Mesothelial cell of epicardium (in vitro differentiated cells): ENCODE results near the gene CAMTA1. TPM values are rescaled to one million over a fixed set of nuclear protein-coding genes. Genes with fewer than 3 reads are reported as not detected.

Experiments
- DNase-seq, 2 experiments: peaks; one replicate each; pipeline ENCODE4 v3.0.0; 2021; ENCODE audit warnings: low spot score in 2 of 2; ENCODE audit not compliant: unreplicated experiment in 2 of 2
- H3K27ac Mint-ChIP-seq: 2 replicates; pipeline ENCODE4 v1.8.0; 2021; ENCODE audit warnings: mixed read lengths
- H3K27me3 Mint-ChIP-seq: 2 replicates; pipeline ENCODE4 v1.8.0; 2021; ENCODE audit warnings: low read depth, mixed read lengths
- H3K36me3 Mint-ChIP-seq: 2 replicates; pipeline ENCODE4 v1.8.0; 2021; ENCODE audit warnings: mixed read lengths
- H3K4me1 Mint-ChIP-seq: 2 replicates; pipeline ENCODE4 v1.8.0; 2021; ENCODE audit warnings: mixed read lengths
- H3K4me3 Mint-ChIP-seq: 2 replicates; pipeline ENCODE4 v1.8.0; 2021; ENCODE audit warnings: mild to moderate bottlenecking, moderate library complexity, mixed read lengths
- H3K9me3 Mint-ChIP-seq: 2 replicates; pipeline ENCODE4 v1.8.0; 2021; ENCODE audit warnings: mixed read lengths
- total RNA-seq: library from RNA; stranded (reverse); gene quantifications from 3 replicates; pipeline ENCODE4 v1.2.1, GENCODE V29; 2021
- TF ChIP-seq, protein P1 (sequence below): fragments of 200-600 bp; sonication (generic); IDR thresholded peaks from one replicate; pipeline ENCODE4 v1.5.0; 2021; ENCODE audit warnings: antibody characterized with exemption; ENCODE audit not compliant: unreplicated experiment

CAMTA1 gene
- total RNA-seq, 1 donor from 2014 or later = 70.4 TPM

DNA sequence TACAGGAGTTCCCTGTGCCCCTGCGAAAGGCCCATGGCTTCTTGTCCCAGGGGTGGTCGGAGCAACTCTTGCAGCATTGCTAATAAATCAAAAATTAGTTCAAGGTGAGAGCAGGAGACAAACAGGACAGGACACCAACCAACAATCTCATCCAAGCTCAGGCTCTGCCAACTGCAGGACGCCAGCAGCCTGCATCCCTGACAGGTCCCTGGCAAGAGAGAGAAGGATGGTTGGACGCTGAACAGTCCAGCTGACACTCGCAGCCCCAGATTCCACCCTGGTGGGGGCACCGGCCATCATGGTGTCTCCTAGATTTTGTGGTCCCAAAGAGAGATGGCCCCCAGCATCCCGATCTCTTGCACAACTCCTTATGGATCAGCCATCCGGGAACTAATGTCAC, 843.8 kb downstream of the CAMTA1 start:
- Mint-ChIP-seq H3K9me3 (no peaks in the 10 kb centered on the region), H3K27ac (no peak overlapping the region), H3K27me3 (peaks cover 62% of the 10 kb centered on the region), H3K4me1 (peaks cover 6% of the 10 kb centered on the region), H3K4me3 (no peak overlapping the region), H3K36me3 (no peaks in the 10 kb centered on the region)
- TF ChIP-seq, protein P1, sequence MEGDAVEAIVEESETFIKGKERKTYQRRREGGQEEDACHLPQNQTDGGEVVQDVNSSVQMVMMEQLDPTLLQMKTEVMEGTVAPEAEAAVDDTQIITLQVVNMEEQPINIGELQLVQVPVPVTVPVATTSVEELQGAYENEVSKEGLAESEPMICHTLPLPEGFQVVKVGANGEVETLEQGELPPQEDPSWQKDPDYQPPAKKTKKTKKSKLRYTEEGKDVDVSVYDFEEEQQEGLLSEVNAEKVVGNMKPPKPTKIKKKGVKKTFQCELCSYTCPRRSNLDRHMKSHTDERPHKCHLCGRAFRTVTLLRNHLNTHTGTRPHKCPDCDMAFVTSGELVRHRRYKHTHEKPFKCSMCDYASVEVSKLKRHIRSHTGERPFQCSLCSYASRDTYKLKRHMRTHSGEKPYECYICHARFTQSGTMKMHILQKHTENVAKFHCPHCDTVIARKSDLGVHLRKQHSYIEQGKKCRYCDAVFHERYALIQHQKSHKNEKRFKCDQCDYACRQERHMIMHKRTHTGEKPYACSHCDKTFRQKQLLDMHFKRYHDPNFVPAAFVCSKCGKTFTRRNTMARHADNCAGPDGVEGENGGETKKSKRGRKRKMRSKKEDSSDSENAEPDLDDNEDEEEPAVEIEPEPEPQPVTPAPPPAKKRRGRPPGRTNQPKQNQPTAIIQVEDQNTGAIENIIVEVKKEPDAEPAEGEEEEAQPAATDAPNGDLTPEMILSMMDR = no peak
- no peak for DNase-seq

DNA sequence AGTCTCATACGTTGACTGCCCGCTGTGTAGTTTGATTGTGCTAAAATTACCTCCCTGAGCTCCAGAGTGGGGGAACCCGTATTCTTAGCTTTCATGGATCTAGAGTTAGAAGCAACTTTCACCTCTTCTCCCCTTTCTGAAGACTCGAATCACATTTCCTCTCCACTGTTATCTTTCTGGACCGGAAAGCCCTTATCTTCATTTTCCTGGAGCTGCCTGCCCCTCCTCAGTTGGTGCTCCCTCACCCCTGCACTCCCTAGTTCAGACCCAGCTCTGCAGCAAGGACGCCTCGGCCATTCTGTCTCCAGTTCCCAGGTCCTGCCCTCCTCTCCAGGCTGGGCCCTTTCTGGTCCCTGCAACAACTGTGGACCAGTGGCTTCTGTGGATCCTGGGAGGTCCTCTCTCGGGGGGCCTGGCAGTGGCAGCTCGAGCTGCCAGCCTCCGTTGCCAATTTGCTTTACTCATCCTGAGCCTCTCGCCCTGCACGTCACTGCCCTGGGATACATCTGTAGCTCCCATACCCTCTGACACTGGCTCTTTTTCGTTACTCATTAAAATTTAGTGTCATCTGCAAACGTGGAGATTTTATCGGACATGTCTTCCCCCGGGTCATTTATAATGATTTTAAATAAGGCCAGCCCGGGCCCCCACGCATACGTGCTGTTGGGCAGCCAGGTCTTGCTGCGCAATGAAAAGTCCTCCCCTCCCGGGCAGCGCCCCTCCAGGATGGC, 844.4 kb downstream of the CAMTA1 start:
- DNase-seq = no peak
- Mint-ChIP-seq H3K27ac (no peak overlapping the region), H3K27me3 (peaks cover 64% of the 10 kb centered on the region), H3K4me1 (peaks cover 6% of the 10 kb centered on the region), H3K36me3 (no peaks in the 10 kb centered on the region), H3K9me3 (no peaks in the 10 kb centered on the region), H3K4me3 (no peak overlapping the region)
- TF ChIP-seq, protein P1 = no peak

DNA sequence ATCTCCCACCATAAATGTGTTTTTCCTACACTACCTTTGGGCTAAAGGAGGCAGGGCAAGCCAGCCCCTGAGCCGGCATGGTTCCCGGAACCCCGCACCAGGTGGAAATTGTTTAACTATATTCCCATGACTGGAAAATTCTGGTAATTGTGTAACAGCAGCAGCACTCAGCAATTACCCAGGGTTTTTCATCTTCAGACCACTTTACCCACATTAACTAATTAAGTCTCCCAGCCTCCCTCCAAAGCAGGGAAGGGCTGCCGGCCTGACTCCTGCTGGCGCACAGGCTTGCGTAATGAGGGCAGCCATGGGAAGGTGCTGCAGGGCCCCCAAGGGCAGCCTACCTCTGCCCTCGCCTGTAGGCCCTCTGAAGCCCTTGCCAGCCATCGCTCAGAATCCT, 845.1 kb downstream of the CAMTA1 start:
- TF ChIP-seq, protein P1 = no peak
- H3K4me1 Mint-ChIP-seq = peaks cover 6% of the 10 kb centered on the region
- H3K27me3 Mint-ChIP-seq = peaks cover 59% of the 10 kb centered on the region
- no peak overlapping the region for H3K4me3 Mint-ChIP-seq
- no peak overlapping the region for H3K27ac Mint-ChIP-seq
- no peak for DNase-seq
- no peaks in the 10 kb centered on the region for H3K36me3 Mint-ChIP-seq
- no peaks in the 10 kb centered on the region for H3K9me3 Mint-ChIP-seq

DNA sequence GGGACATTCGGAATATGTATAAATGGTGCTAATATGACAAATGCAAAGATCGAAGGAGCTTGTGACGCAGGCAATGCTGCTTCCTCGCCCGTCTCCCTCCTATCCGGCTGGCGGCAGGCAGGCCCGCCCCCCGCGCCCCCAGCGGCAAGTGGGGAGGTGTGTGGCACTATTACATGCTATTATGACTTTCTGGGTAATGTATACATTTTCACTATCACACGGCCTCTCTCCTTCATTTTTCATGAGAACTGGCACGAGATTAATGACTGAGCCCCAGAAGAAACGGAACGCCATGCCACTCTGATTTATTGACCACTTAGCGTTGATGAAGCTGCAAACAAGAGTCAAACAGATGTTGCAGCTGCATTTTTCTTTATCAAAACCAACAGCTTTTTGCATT, 846.9 kb downstream of the CAMTA1 start:
- no peak overlapping the region for H3K4me3 Mint-ChIP-seq
- TF ChIP-seq, protein P1 = no peak
- peaks cover 42% of the 10 kb centered on the region for H3K27me3 Mint-ChIP-seq
- H3K27ac Mint-ChIP-seq = no peak overlapping the region
- no peaks in the 10 kb centered on the region for H3K9me3 Mint-ChIP-seq
- DNase-seq = no peak
- H3K36me3 Mint-ChIP-seq = no peaks in the 10 kb centered on the region
- peaks cover 6% of the 10 kb centered on the region for H3K4me1 Mint-ChIP-seq

DNA sequence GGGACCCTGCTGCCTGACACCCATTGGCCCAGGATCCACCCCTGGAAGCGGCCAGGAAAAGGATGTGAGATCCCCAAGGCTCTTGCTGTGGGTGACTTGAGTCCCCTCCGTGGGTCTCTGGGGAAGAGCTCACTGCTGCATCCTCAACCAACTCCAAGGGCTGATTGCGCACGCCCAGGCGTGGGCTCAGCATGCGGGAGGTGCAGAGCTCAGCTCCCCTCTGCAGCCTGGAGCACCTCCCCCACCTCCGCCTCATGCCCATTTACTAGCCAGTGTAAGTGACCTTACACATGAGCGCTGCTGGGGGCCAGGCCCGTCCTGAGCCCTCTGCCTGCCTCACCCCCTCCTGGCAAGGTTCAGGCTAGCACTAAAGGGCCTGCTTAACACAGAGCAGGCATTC, 847.4 kb downstream of the CAMTA1 start:
- Mint-ChIP-seq H3K36me3 (no peaks in the 10 kb centered on the region), H3K9me3 (no peaks in the 10 kb centered on the region)

More for the DNA sequence above, 847.4 kb downstream of the CAMTA1 start:
- no peak for DNase-seq
- Mint-ChIP-seq H3K27ac (no peak overlapping the region), H3K4me3 (no peak overlapping the region), H3K4me1 (peaks cover 6% of the 10 kb centered on the region), H3K27me3 (peaks cover 37% of the 10 kb centered on the region)
- TF ChIP-seq, protein P1 = no peak
